ENCODE measurements around the gene CES4A. TPM values are rescaled to one million over a fixed set of nuclear protein-coding genes. Genes with fewer than 3 reads are reported as not detected.

The CES4A gene
- total RNA-seq, 2 donors from 2014 or later = 10.9 to 16.5 TPM

DNA sequence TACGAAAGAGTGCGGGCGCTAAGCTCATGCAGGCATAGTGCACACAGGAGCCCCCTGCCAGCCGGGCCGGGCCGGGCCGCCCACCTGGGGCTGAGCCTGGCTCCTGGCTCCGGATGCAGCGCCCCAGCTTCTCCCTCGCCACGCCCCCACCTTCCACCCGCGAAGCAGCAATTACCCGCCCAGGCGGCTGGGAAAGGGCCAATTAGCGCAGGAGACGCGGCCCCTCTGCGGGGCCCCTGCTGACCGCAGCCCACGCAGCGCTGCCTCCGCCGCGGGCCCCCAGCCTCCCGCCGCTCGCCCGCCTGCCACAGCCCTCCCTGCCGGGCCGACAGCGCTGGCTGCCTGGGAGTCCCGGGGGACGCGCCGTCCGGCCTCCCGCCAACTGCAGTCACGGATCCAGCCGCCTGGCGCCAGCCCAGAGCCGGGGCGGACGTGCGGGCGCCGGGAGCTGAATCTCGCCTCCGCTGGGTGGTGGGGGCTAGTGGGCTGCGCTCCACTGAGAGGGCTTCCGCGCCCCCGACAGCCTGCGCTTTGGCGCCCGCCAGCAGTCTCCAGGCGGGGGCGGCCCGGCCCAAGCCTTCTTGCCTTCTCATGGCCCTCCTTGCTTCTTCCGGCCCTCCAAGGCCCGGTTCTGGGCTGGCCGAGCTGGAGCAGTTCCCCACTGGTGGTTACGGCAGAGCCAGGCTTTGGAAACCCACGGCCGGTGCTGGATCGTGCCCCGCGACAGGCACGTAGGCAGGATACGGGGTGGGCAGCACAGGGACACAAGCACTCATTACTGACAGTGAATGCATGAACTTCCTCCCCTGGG, 25.6 kb downstream of the CES4A start:
- H3K27ac ChIP-seq = peak overlapping the region in 3 of 4 donors; percentile 15 to 46 (median 38)
- ATAC-seq = peak; percentile 70
- H3K36me3 ChIP-seq (replicated peaks in 1 of 2; ENCODE audit: insufficient read depth in 1 of 2, low read depth in 2 of 2) = no peaks in the 10 kb centered on the region
- no peaks in the 10 kb centered on the region for H3K9me3 ChIP-seq
- H3K27me3 ChIP-seq = peaks cover 0 to 12% of the 10 kb centered on the region in 2 donors
- peak in 1 of 3 donors; percentile 24 for TF ChIP-seq POLR2A (IDR thresholded peaks at IDR 0.05)
- peak in 5 of 7 experiments; percentile 10 to 42 (median 20) for TF ChIP-seq CTCF (IDR thresholded peaks at IDR 0.05)
- 2 to 6% methylated on average over 19 to 64 of the region's 70 CpGs for WGBS, 2 donors
- peak; percentile 63 to 84 (median 76) for DNase-seq
- no peak overlapping the region for H3K4me3 ChIP-seq
- intact Hi-C loops (cut with DNase I) = no loop called here
- peaks cover 18% of the 10 kb centered on the region for H3K4me1 ChIP-seq

GRCh38 chr16:67014634-67015312, 26.4 kb downstream of the CES4A start:
- Histone ChIP-seq H3K4me3 (no peak overlapping the region), H3K4me1 (peaks cover 18% of the 10 kb centered on the region), H3K36me3 (replicated peaks in 1 of 2; ENCODE audit: insufficient read depth in 1 of 2, low read depth in 2 of 2) (no peaks in the 10 kb centered on the region), H3K9me3 (no peaks in the 10 kb centered on the region), H3K27ac (peak overlapping the region in 2 of 4 donors; percentile 15 to 46), H3K27me3 (peaks cover 0 to 12% of the 10 kb centered on the region in 2 donors)
- ATAC-seq (no peak), DNase-seq (no peak)
- WGBS, 2 donors = 46 to 59% methylated on average over 6 of the region's 6 CpGs
- TF ChIP-seq POLR2A (IDR thresholded peaks at IDR 0.05) (no peak), CTCF (IDR thresholded peaks at IDR 0.05) (no peak)
- intact Hi-C loops (cut with DNase I) = loop anchor here (5.0 kb wide), 1 partner anchor 138 kb away; the partner anchor contains the start of gene B3GNT9

GRCh38 chr16:67015313-67015731, 26.9 kb downstream of the CES4A start:
- intact Hi-C loops (cut with DNase I) = loop anchor here (5.0 kb wide), 1 partner anchor 137 kb away; the partner anchor contains the start of gene B3GNT9

GRCh38 chr16:67016143-67016542, 27.8 kb downstream of the CES4A start:
- no peak overlapping the region for H3K4me3 ChIP-seq
- peaks cover 18% of the 10 kb centered on the region for H3K4me1 ChIP-seq
- no peak for TF ChIP-seq CTCF (IDR thresholded peaks at IDR 0.05)
- no peak for TF ChIP-seq POLR2A (IDR thresholded peaks at IDR 0.05)
- no peak overlapping the region for H3K27ac ChIP-seq
- intact Hi-C loops (cut with DNase I) = loop anchor here (5.0 kb wide), 1 partner anchor 136 kb away; the partner anchor contains the start of gene B3GNT9
- ATAC-seq (no peak), DNase-seq (no peak)
- H3K36me3 ChIP-seq (replicated peaks in 1 of 2; ENCODE audit: insufficient read depth in 1 of 2, low read depth in 2 of 2) = no peaks in the 10 kb centered on the region
- peaks cover 0 to 12% of the 10 kb centered on the region in 2 donors for H3K27me3 ChIP-seq
- no peaks in the 10 kb centered on the region for H3K9me3 ChIP-seq

More at GRCh38 chr16:67015313-67015731, 26.9 kb downstream of the CES4A start:
- peaks cover 0 to 12% of the 10 kb centered on the region in 2 donors for H3K27me3 ChIP-seq
- peaks cover 18% of the 10 kb centered on the region for H3K4me1 ChIP-seq
- no peaks in the 10 kb centered on the region for H3K36me3 ChIP-seq (replicated peaks in 1 of 2; ENCODE audit: insufficient read depth in 1 of 2, low read depth in 2 of 2)
- 84 to 91% methylated on average over 7 to 9 of the region's 9 CpGs for WGBS, 2 donors
- no peak overlapping the region for H3K27ac ChIP-seq
- TF ChIP-seq POLR2A (IDR thresholded peaks at IDR 0.05) (no peak), CTCF (IDR thresholded peaks at IDR 0.05) (peak in 4 of 7 experiments; percentile 2 to 32 (median 28))
- no peak for ATAC-seq
- no peaks in the 10 kb centered on the region for H3K9me3 ChIP-seq
- DNase-seq = no peak
- no peak overlapping the region for H3K4me3 ChIP-seq
